Measurements from ENCODE around the gene FMNL2.

DNA sequence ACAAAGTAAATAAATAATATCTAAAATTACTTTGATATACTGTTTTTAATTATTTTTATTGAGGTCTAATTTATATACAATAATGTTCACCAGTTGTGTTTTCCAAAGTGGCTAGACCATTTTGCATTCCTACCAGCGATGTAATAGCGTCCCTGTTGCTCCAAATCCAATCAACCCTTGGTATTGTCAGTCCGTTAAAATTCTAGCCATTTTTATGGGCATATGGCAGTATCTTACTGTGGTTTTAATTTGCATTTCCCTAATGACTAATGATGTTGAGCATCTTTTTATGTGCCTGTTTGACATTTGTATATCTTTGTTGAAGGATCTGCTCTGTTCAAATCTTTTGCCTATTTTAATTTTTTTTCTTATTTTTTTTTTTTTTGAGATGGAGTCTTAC lies 197.3 kb downstream of the FMNL2 start:
- TF ChIP-seq CTCF (conservative IDR thresholded peaks at IDR 0.05; ENCODE audit: low read depth in 2 of 2) (no peak), EZH2phosphoT487 (IDR thresholded peaks at IDR 0.05; ENCODE audit: unreplicated experiment) (no peak), POLR2AphosphoS5 (IDR thresholded peaks at IDR 0.05; ENCODE audit: low read depth) (no peak), JUNB (IDR thresholded peaks at IDR 0.05; ENCODE audit: unreplicated experiment) (no peak), ZNF331 (CRISPR knock-in tag; IDR thresholded peaks at IDR 0.05; ENCODE audit: low read depth) (no peak), STAT1 (IDR thresholded peaks at IDR 0.05; ENCODE audit: unreplicated experiment) (no peak), NANOG (IDR thresholded peaks at IDR 0.05; ENCODE audit: borderline replicate concordance) (no peak), EZH2 (IDR thresholded peaks at IDR 0.05; ENCODE audit: low read depth, unreplicated experiment) (no peak), ETS1 (IDR thresholded peaks at IDR 0.05) (no peak), CREB1 (CRISPR knock-in tag; IDR thresholded peaks at IDR 0.05; ENCODE audit: low read depth) (no peak)
- TF ChIP-seq, protein P1, sequence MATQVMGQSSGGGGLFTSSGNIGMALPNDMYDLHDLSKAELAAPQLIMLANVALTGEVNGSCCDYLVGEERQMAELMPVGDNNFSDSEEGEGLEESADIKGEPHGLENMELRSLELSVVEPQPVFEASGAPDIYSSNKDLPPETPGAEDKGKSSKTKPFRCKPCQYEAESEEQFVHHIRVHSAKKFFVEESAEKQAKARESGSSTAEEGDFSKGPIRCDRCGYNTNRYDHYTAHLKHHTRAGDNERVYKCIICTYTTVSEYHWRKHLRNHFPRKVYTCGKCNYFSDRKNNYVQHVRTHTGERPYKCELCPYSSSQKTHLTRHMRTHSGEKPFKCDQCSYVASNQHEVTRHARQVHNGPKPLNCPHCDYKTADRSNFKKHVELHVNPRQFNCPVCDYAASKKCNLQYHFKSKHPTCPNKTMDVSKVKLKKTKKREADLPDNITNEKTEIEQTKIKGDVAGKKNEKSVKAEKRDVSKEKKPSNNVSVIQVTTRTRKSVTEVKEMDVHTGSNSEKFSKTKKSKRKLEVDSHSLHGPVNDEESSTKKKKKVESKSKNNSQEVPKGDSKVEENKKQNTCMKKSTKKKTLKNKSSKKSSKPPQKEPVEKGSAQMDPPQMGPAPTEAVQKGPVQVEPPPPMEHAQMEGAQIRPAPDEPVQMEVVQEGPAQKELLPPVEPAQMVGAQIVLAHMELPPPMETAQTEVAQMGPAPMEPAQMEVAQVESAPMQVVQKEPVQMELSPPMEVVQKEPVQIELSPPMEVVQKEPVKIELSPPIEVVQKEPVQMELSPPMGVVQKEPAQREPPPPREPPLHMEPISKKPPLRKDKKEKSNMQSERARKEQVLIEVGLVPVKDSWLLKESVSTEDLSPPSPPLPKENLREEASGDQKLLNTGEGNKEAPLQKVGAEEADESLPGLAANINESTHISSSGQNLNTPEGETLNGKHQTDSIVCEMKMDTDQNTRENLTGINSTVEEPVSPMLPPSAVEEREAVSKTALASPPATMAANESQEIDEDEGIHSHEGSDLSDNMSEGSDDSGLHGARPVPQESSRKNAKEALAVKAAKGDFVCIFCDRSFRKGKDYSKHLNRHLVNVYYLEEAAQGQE (IDR thresholded peaks at IDR 0.05; ENCODE audit: unreplicated experiment) = no peak
